Activated CD8-positive, alpha-beta memory T cell treated with anti-CD3 and anti-CD28 coated beads, Interleukin-2, amount 10 ng/mL, durations not matched to agents 7 days and 5 days (primary cell): Measurements from ENCODE around the gene ZFAND4. TPM values are rescaled to one million over a fixed set of nuclear protein-coding genes. Genes with fewer than 3 reads are reported as not detected.

ENCODE experiments used
- ATAC-seq: fragments of 150-1000 bp; cut with Tn5 transposase; one replicate; pipeline ENCODE4 v1.10.0; 2021; ENCODE audit warnings: moderate library complexity
- CTCF ChIA-PET: fragments of 350-600 bp; sonication (Branson Sonifier 250); formaldehyde crosslinking; loops from one replicate; lab custom pipeline; 2021; ENCODE audit warnings: antibody characterized with exemption; lab: Charles Lee
- DNase-seq: peaks from one replicate; pipeline ENCODE4 v3.0.0-alpha.2; 2020
- H3K27ac Mint-ChIP-seq: one replicate; pipeline ENCODE4 v1.8.0; 2021; ENCODE audit warnings: mild to moderate bottlenecking, mixed read lengths
- H3K27me3 Mint-ChIP-seq: one replicate; pipeline ENCODE4 v1.8.0; 2021; ENCODE audit warnings: mixed read lengths
- H3K36me3 Mint-ChIP-seq: one replicate; pipeline ENCODE4 v1.8.0; 2021; ENCODE audit warnings: mild to moderate bottlenecking, mixed read lengths
- H3K4me1 Mint-ChIP-seq: one replicate; pipeline ENCODE4 v1.8.0; 2021; ENCODE audit warnings: mixed read lengths
- H3K4me3 Mint-ChIP-seq: one replicate; pipeline ENCODE4 v1.8.0; 2021; ENCODE audit warnings: mild to moderate bottlenecking, moderate library complexity, mixed read lengths
- H3K9me3 Mint-ChIP-seq: one replicate; pipeline ENCODE4 v1.8.0; 2022; ENCODE audit warnings: low read depth, mixed read lengths
- total RNA-seq, 2 experiments: library from RNA; stranded (reverse); gene quantifications; one replicate each; pipeline ENCODE4 v1.2.3, GENCODE V29; 2021

ZFAND4 gene
- total RNA-seq, 2 experiments from 2014 or later: 15.7 to 21.1 TPM

DNA sequence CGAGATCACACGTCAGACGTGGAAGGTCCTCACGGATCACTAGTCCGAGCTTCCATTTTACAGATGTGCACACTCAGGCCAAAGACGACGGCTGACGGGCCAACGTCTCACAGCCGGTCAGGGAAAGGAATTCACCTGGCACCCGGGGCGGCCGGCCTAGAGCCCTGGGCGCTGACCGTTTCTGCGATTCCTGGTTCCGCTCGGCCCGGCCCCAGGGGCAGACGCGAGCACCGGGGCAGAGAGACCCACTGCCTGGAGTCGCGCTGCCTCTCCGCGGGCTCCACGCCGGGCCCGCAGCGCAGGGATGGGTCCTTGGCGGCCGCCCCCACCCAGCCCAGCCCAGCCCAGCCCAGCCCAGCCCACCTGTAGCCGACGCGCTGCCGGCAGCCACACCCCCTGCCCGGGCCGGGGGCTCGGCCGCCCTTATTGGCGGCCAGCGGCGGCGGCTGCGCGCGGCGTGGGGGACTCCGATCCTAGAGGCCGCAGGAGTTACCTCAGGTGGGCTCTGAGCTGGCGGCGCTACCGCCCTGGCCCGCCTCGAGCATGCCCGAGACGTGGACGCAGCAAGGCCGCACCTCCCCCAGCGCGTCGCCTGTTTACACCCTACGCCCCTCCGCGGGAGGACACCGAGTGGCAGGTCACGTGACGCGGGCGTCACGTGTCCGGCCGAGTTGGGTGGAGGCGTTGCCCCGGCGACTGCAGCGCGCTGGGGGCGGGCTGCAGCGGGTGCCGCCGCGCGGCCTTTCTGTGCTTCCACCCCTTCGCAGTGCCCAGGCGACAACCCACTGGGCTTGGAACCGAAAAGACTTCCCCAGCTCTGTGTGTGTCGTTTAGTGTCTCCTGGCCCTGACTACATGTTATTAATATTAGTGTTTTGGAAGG is 78.1 kb downstream of the ZFAND4 start:
- H3K4me1 Mint-ChIP-seq: peaks cover 29% of the 10 kb centered on the region
- peaks cover 16% of the 10 kb centered on the region for H3K36me3 Mint-ChIP-seq
- ATAC-seq (peak; percentile 94), DNase-seq (peak; percentile 94)
- CTCF ChIA-PET: interaction anchor here (1.0 to 1.4 kb wide), 3 partner anchors 14 to 359 kb away, joined by 3 to 8 read pairs (median 3); no protein-coding TSS in a partner anchor
- peak overlapping the region; percentile 71 for H3K27ac Mint-ChIP-seq
- H3K9me3 Mint-ChIP-seq: no peaks in the 10 kb centered on the region
- H3K4me3 Mint-ChIP-seq: peak overlapping the region; percentile 81
- H3K27me3 Mint-ChIP-seq: peaks cover 11% of the 10 kb centered on the region

- peaks cover 11% of the 10 kb centered on the region for H3K36me3 Mint-ChIP-seq
- no peak for DNase-seq
- peak overlapping the region; percentile 81 for H3K4me3 Mint-ChIP-seq
- H3K27ac Mint-ChIP-seq: peak overlapping the region; percentile 71
- H3K4me1 Mint-ChIP-seq: peaks cover 29% of the 10 kb centered on the region
- H3K9me3 Mint-ChIP-seq: no peaks in the 10 kb centered on the region
- ATAC-seq: no peak
- CTCF ChIA-PET: interaction anchor here (1.0 kb wide), 2 partner anchors 13 to 130 kb away, joined by 3 to 8 read pairs; no protein-coding TSS in a partner anchor
- H3K27me3 Mint-ChIP-seq: peaks cover 5% of the 10 kb centered on the region
These were observed 78.7 kb downstream of the ZFAND4 start for GRCh38 chr10:45593938-45594275.

DNA sequence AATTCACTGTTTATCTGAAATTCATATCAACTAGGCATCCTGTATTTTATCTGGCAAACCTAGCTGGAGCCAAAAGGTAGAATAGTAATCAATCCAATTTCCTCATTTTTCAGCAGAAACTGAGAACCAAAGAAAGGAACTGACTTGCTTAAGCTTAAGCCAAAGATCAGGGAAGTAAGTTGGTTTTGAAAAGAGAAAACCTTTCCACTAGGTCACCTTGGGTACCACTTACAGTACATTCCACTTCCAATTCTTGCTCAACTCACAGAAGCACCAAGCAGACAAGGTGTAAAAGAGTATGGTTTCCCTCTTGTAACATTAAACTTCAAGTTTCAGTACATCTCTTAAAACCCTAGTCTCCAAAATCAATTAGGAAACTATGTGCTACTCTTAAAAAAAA is 79.6 kb downstream of the ZFAND4 start:
- H3K27ac Mint-ChIP-seq: no peak overlapping the region
- ATAC-seq (no peak), DNase-seq (no peak)
- CTCF ChIA-PET: interaction anchor here (0.9 to 1.9 kb wide), 4 partner anchors 11 to 128 kb away, joined by 3 to 8 read pairs (median 3); partner anchors contain the start of gene ZFAND4
- peaks cover 29% of the 10 kb centered on the region for H3K4me1 Mint-ChIP-seq
- H3K4me3 Mint-ChIP-seq: peak overlapping the region; percentile 81
- peaks cover 11% of the 10 kb centered on the region for H3K36me3 Mint-ChIP-seq
- peaks cover 5% of the 10 kb centered on the region for H3K27me3 Mint-ChIP-seq
- no peaks in the 10 kb centered on the region for H3K9me3 Mint-ChIP-seq

- peak overlapping the region; percentile 57 for H3K4me3 Mint-ChIP-seq
- ATAC-seq (no peak), DNase-seq (no peak)
- peaks cover 3% of the 10 kb centered on the region for H3K27me3 Mint-ChIP-seq
- peaks cover 29% of the 10 kb centered on the region for H3K4me1 Mint-ChIP-seq
- H3K9me3 Mint-ChIP-seq: no peaks in the 10 kb centered on the region
- peaks cover 12% of the 10 kb centered on the region for H3K36me3 Mint-ChIP-seq
- peak overlapping the region; percentile 37 for H3K27ac Mint-ChIP-seq
- CTCF ChIA-PET: interaction anchor here (0.9 to 1.9 kb wide), 4 partner anchors 10 to 127 kb away, joined by 3 to 8 read pairs (median 3); partner anchors contain the start of gene ZFAND4
These were observed 80.1 kb downstream of the ZFAND4 start for GRCh38 chr10:45592432-45592831.

- no peak overlapping the region for H3K27ac Mint-ChIP-seq
- DNase-seq (no peak), ATAC-seq (no peak)
- CTCF ChIA-PET: interaction anchor here (1.9 kb wide), 1 partner anchor 126 kb away, joined by 8 read pairs; no protein-coding TSS in a partner anchor
- H3K9me3 Mint-ChIP-seq: peaks cover 3% of the 10 kb centered on the region
- H3K4me1 Mint-ChIP-seq: peaks cover 29% of the 10 kb centered on the region
- H3K4me3 Mint-ChIP-seq: no peak overlapping the region
- H3K36me3 Mint-ChIP-seq: peaks cover 17% of the 10 kb centered on the region
- H3K27me3 Mint-ChIP-seq: no peaks in the 10 kb centered on the region
These were observed 81.3 kb downstream of the ZFAND4 start for GRCh38 chr10:45591280-45591679.

GRCh38 chr10:45589868-45590267 is 82.7 kb downstream of the ZFAND4 start:
- no peak for DNase-seq
- Mint-ChIP-seq H3K27ac (no peak overlapping the region), H3K4me1 (peaks cover 24% of the 10 kb centered on the region), H3K36me3 (peaks cover 23% of the 10 kb centered on the region), H3K27me3 (no peaks in the 10 kb centered on the region), H3K9me3 (peaks cover 6% of the 10 kb centered on the region), H3K4me3 (no peak overlapping the region)
- no peak for ATAC-seq
- CTCF ChIA-PET: no interaction called here

GRCh38 chr10:45589009-45589408 is 83.6 kb downstream of the ZFAND4 start:
- H3K9me3 Mint-ChIP-seq: peaks cover 9% of the 10 kb centered on the region
- H3K4me1 Mint-ChIP-seq: peaks cover 21% of the 10 kb centered on the region
- ATAC-seq (no peak), DNase-seq (no peak)
- H3K36me3 Mint-ChIP-seq: peaks cover 27% of the 10 kb centered on the region
- H3K4me3 Mint-ChIP-seq: no peak overlapping the region
- no peak overlapping the region for H3K27ac Mint-ChIP-seq
- CTCF ChIA-PET: interaction anchor here (1.3 kb wide), 1 partner anchor 124 kb away, joined by 4 read pairs; no protein-coding TSS in a partner anchor
- no peaks in the 10 kb centered on the region for H3K27me3 Mint-ChIP-seq

DNA sequence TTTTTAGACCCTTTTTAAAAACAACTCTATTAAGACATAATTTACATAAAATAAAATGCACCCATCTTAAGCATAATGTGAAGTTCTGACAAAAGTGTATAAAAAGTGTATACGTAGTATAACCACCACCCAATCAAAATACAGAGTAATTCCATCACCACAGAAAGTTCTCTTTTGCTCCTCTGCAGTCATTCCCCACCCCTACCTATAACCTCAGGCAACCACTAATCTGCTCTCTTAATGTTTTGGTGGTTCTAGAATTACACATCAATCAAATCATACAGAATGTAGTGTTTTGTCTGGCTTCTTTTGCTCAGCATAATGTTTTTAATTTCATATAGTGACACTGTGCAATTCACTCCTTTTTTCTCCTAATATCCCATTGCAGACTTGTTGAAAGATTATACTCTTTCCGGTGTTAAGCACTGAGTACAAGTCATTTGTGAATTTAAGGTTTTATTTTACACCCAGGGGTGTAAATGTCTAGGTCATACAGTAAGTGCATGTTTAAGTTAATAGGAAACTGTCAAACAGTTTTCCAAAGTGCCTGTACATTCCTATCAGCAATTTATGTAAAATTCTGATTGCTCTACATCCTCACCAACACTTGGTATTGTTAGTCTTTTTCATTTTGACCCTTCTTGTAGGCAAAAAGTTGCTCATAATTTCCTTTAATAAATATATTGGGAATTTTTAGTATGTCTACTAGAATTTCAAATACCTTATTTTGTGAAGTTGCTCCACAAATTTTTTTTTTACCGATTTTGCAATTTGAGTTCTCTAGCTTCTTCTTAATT is 86.3 kb downstream of the ZFAND4 start:
- H3K4me1 Mint-ChIP-seq: peaks cover 8% of the 10 kb centered on the region
- peaks cover 26% of the 10 kb centered on the region for H3K36me3 Mint-ChIP-seq
- DNase-seq (no peak), ATAC-seq (no peak)
- CTCF ChIA-PET: interaction anchor here (1.5 kb wide), 1 partner anchor 122 kb away, joined by 3 read pairs; no protein-coding TSS in a partner anchor
- peaks cover 9% of the 10 kb centered on the region for H3K9me3 Mint-ChIP-seq
- H3K27me3 Mint-ChIP-seq: no peaks in the 10 kb centered on the region
- H3K27ac Mint-ChIP-seq: no peak overlapping the region
- H3K4me3 Mint-ChIP-seq: no peak overlapping the region

- DNase-seq (no peak), ATAC-seq (no peak)
- Mint-ChIP-seq H3K9me3 (peaks cover 9% of the 10 kb centered on the region), H3K4me3 (no peak overlapping the region), H3K27me3 (no peaks in the 10 kb centered on the region), H3K27ac (no peak overlapping the region), H3K4me1 (peaks cover 19% of the 10 kb centered on the region), H3K36me3 (peaks cover 22% of the 10 kb centered on the region)
- CTCF ChIA-PET: no interaction called here
These were observed 87.4 kb downstream of the ZFAND4 start for GRCh38 chr10:45585131-45585530.

DNA sequence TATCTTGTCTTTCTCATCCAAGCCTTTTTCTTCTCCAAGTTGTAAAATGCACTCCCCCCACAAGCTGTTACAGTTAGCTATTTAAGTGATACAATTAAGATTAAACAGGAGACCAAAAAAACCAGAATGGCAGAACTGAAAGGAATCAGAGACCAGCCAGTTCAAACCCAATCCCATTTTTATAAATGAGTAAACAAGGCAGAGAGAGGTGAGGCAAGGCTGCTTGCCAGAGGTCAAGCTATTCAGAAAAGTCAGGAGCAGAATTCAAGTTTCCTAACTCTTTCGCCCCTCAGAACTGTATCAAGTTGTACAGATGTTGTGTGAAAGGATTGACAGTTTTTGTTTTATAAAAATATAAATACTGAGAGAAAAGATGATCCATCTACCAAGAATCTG is 90.2 kb downstream of the ZFAND4 start:
- ATAC-seq (no peak), DNase-seq (no peak)
- H3K9me3 Mint-ChIP-seq: peaks cover 9% of the 10 kb centered on the region
- H3K27me3 Mint-ChIP-seq: no peaks in the 10 kb centered on the region
- peaks cover 16% of the 10 kb centered on the region for H3K36me3 Mint-ChIP-seq
- no peak overlapping the region for H3K4me3 Mint-ChIP-seq
- CTCF ChIA-PET: interaction anchor here (0.8 kb wide), 1 partner anchor 10 kb away, joined by 3 read pairs; no protein-coding TSS in a partner anchor
- no peak overlapping the region for H3K27ac Mint-ChIP-seq
- H3K4me1 Mint-ChIP-seq: peaks cover 30% of the 10 kb centered on the region

- H3K4me3 Mint-ChIP-seq: no peak overlapping the region
- H3K27me3 Mint-ChIP-seq: no peaks in the 10 kb centered on the region
- CTCF ChIA-PET: interaction anchor here (0.8 to 2.3 kb wide), 6 partner anchors 11 to 332 kb away, joined by 3 to 11 read pairs (median 4); no protein-coding TSS in a partner anchor
- peak overlapping the region; percentile 6 for H3K27ac Mint-ChIP-seq
- peaks cover 6% of the 10 kb centered on the region for H3K9me3 Mint-ChIP-seq
- H3K36me3 Mint-ChIP-seq: peaks cover 15% of the 10 kb centered on the region
- peaks cover 30% of the 10 kb centered on the region for H3K4me1 Mint-ChIP-seq
- DNase-seq (no peak), ATAC-seq (no peak)
These were observed 90.8 kb downstream of the ZFAND4 start for GRCh38 chr10:45581582-45582385.

GRCh38 chr10:45581216-45581549 is 91.4 kb downstream of the ZFAND4 start:
- CTCF ChIA-PET: interaction anchor here (1.1 to 2.3 kb wide), 8 partner anchors 11 to 331 kb away, joined by 3 to 11 read pairs (median 6); partner anchors contain the start of gene ZFAND4
- H3K4me3 Mint-ChIP-seq: peak overlapping the region; percentile 84
- no peaks in the 10 kb centered on the region for H3K27me3 Mint-ChIP-seq
- H3K4me1 Mint-ChIP-seq: peaks cover 30% of the 10 kb centered on the region
- H3K27ac Mint-ChIP-seq: peak overlapping the region; percentile 94
- ATAC-seq (peak; percentile 72), DNase-seq (no peak)
- peaks cover 13% of the 10 kb centered on the region for H3K36me3 Mint-ChIP-seq
- peaks cover 5% of the 10 kb centered on the region for H3K9me3 Mint-ChIP-seq
